ENCODE results near the gene ROPN1B. TPM values are rescaled to one million over a fixed set of nuclear protein-coding genes. Genes with fewer than 3 reads are reported as not detected.
"Not testable (repeated sequence)": the region's sequence is repeated elsewhere in the genome, so short reads cannot be mapped to it uniquely, and the experiment has no call there.

The ROPN1B gene
- polyA plus RNA-seq (2013, experiment 1 of 4), result not detected
- polyA plus RNA-seq (2013, experiment 2 of 4), result not detected
- not detected for polyA plus RNA-seq (2013, experiment 3 of 4)
- not detected for polyA plus RNA-seq (2013, experiment 4 of 4)

DNA sequence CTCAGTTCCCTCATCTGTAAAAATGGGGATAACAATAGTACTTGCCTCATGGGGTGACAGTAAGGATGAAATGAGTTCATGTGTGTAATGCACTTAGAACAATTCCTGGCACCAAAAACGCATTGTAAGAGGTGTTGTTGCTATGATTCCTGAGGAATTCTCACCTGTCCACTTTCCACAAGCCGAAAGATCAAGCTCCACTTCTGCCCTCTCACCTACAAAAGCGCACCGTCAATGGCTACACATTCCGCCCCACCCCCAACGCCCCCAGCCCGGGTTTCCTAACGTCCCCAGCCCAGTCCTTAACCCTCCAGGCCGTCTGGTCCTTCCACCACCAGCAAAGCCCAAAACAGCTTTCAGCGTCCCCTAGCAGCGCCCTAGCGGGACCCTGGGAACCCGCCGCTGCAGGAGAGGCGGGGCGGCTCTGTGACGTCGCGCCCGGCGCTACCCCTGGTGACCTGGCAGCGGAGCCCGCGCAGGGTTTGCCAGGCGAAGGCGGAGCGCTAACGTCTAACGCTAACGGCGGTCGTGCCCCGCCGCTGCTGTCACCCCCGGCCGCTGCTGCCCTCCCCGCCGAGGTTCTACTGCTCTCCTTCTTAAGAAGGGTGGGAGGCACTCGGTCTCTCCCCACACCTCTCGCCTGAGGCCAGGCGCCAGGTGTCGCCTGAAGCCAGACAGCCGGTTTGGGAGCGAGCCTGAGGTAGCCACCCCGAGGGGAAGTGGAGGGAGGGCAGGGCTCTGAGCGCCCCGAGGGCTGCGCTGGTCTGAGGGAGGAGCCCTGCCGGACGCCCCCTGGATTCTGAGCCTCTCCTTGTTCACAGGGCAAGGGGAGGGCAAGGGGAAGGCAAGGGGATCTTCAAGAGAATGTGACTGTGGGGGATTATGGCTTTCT lies at the start of gene ROPN1B:
Gene ROPN1B, plus strand, starts transcription at position 478 of the 892 bp plus-strand sequence. CDS start 2,877 bp downstream, outside the sequence.
- not testable (repeated sequence) for H3K36me3 ChIP-seq (ENCODE audit: control insufficient read depth, insufficient read depth, low read length); H3K4me1 ChIP-seq (ENCODE audit: control insufficient read depth, insufficient read depth, low read length); H3K27ac ChIP-seq (ENCODE audit: insufficient read depth, low read depth, low read length, poor library complexity, severe bottlenecking); H3K9me3 ChIP-seq (ENCODE audit: control insufficient read depth, low read length); H3K4me3 ChIP-seq (ENCODE audit: insufficient read depth, low read depth, low read length)
- H3K27me3 ChIP-seq (ENCODE audit: control insufficient read depth, insufficient read depth, low read length, poor library complexity, severe bottlenecking), result peaks cover 51% of the 10 kb centered on the region
- 0% methylated on average over 1 of the region's 50 CpGs for WGBS, 2 experiments

DNA sequence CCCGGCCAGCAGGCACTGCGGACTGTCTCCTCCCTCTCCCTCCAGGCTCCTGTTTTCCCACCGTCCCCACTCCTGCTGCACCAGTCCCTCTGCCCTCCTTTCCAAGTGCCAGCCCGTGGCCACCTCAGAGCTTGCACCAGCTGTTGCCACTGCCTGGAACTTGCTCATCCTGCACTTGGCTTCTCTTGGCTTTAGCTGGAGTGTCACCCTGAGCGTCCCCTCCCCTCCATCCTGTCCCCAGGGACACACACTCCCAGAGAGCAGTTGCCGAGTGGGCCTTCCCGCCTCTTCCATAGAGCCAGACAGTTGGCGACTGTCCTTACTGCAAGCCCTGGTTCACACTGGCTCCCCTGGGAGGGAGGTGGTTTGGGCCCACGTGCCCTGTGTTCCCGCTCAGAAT lies 48.8 kb upstream of the ROPN1B start:
- H3K27ac ChIP-seq (ENCODE audit: insufficient read depth, low read depth, low read length, poor library complexity, severe bottlenecking); H3K36me3 ChIP-seq (ENCODE audit: control insufficient read depth, insufficient read depth, low read length); H3K9me3 ChIP-seq (ENCODE audit: control insufficient read depth, low read length); H3K4me1 ChIP-seq (ENCODE audit: control insufficient read depth, insufficient read depth, low read length); H3K27me3 ChIP-seq (ENCODE audit: control insufficient read depth, insufficient read depth, low read length, poor library complexity, severe bottlenecking); H3K4me3 ChIP-seq (ENCODE audit: insufficient read depth, low read depth, low read length): not testable (repeated sequence)
- 87 to 95% methylated on average over 10 of the region's 10 CpGs for WGBS, 2 experiments

DNA sequence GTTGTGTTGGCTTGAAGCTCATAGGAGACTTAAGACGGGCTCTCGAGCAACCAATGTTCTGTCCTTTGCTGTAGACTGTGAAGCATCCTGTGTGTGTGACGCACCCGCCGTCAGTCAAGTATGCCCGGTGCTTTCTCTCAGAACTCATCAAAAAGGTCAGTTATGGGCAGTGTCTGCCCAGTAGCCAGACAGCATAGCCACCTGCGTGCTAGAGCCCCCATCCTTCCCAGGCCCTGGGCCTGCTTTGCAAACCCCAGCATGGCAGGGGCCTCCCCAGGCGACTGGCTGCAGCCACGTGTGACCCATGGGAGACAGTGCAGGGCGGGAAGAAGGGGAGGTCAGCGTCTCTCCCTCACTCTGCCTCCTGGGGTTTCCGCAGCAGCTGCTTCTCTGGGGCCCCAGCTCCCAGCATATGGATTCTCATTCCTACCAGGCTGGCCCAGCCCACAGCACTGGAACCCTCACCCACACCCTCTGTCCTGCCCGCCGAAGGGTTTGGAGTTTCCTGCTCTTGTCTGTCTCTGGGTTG lies 48.2 kb upstream of the ROPN1B start:
- H3K27ac ChIP-seq (ENCODE audit: insufficient read depth, low read depth, low read length, poor library complexity, severe bottlenecking); H3K9me3 ChIP-seq (ENCODE audit: control insufficient read depth, low read length); H3K36me3 ChIP-seq (ENCODE audit: control insufficient read depth, insufficient read depth, low read length); H3K4me1 ChIP-seq (ENCODE audit: control insufficient read depth, insufficient read depth, low read length); H3K4me3 ChIP-seq (ENCODE audit: insufficient read depth, low read depth, low read length); H3K27me3 ChIP-seq (ENCODE audit: control insufficient read depth, insufficient read depth, low read length, poor library complexity, severe bottlenecking): not testable (repeated sequence)
- WGBS, 2 experiments, result 89% methylated on average over 14 of the region's 14 CpGs

DNA sequence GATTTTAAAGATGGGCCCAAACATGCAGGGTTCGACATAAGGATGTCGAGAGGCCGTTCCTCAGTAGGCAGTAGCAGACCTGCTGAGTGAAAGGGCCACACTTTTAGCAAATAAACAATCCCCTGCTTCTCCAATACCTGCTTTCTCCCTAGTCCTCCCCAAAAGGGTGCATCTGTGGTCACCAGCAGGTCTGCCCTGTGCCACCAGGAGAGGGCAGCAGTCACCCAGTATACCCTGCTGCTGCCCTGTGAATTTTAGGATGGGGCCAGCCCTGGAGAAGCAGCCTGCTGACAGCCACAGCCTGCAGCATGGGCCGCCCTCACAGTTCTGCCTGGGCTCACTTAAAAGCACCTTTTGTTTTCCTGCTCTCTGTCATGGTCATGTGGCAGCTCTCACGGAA lies 47.3 kb upstream of the ROPN1B start:
- H3K36me3 ChIP-seq (ENCODE audit: control insufficient read depth, insufficient read depth, low read length); H3K4me3 ChIP-seq (ENCODE audit: insufficient read depth, low read depth, low read length); H3K27me3 ChIP-seq (ENCODE audit: control insufficient read depth, insufficient read depth, low read length, poor library complexity, severe bottlenecking); H3K27ac ChIP-seq (ENCODE audit: insufficient read depth, low read depth, low read length, poor library complexity, severe bottlenecking); H3K9me3 ChIP-seq (ENCODE audit: control insufficient read depth, low read length); H3K4me1 ChIP-seq (ENCODE audit: control insufficient read depth, insufficient read depth, low read length): not testable (repeated sequence)
- WGBS, 2 experiments, result 35% methylated on average over 5 of the region's 5 CpGs

DNA sequence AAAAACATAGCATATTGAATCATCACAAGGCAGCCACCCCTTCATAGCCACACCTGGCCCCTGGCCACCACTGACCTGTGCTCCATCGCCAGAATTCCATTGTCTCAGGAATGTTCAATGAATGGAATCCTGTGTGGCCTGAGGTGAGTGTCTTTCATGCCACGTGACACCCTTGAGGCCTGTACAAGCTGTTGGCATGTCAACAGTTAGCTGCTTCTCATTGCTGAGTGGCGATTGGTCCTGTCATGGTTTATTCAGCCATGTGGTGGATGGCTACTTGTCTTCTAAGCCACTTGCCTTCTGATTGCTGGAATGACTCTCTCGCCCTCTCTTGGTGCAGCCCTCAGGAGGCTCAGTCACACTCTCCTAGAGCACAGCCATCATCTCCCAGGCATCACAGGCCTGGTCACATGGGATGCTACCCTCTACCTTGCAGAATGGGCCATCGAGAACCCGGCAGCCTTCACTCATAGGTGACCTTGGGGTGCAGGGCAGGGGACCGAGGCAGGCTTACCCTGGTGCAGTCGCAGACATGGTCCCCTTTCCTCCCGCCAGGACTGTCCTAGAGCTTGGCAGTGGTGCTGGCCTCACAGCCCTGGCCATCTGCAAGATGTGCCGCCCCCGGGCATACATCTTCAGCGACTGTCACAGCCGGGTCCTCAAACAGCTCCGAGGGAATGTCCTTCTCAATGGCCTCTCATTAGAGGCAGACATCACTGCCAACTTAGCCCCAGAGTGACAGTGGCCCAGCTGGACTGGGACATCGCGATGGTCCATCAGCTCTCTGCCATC lies 45.5 kb upstream of the ROPN1B start:
- not testable (repeated sequence) for H3K36me3 ChIP-seq (ENCODE audit: control insufficient read depth, insufficient read depth, low read length)

DNA sequence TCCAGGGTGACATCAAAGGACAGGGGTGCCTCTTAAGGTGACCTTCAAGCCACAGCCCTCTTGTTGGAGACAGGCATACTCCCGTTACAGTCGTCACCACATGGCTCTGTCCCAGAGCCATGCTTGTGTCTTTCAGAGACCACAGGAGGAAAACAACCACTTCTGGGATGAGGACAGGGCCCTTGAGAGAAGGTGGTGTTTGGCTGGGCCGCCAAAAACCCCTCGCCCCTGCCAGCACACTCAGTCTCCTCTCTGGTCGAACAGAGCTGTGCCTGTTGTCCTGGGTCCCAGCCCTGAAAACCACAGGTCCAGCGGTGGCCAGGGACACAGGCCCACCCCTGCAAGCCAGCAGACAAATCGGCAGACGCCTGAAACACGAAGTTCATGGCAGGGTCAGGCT lies 44.7 kb upstream of the ROPN1B start:
- H3K27me3 ChIP-seq (ENCODE audit: control insufficient read depth, insufficient read depth, low read length, poor library complexity, severe bottlenecking); H3K4me3 ChIP-seq (ENCODE audit: insufficient read depth, low read depth, low read length); H3K4me1 ChIP-seq (ENCODE audit: control insufficient read depth, insufficient read depth, low read length); H3K9me3 ChIP-seq (ENCODE audit: control insufficient read depth, low read length); H3K36me3 ChIP-seq (ENCODE audit: control insufficient read depth, insufficient read depth, low read length); H3K27ac ChIP-seq (ENCODE audit: insufficient read depth, low read depth, low read length, poor library complexity, severe bottlenecking): not testable (repeated sequence)
- WGBS, 2 experiments, result 76 to 81% methylated on average over 9 of the region's 9 CpGs

More for the DNA sequence above, 45.5 kb upstream of the ROPN1B start:
- not testable (repeated sequence) for H3K4me3 ChIP-seq (ENCODE audit: insufficient read depth, low read depth, low read length); H3K27ac ChIP-seq (ENCODE audit: insufficient read depth, low read depth, low read length, poor library complexity, severe bottlenecking); H3K27me3 ChIP-seq (ENCODE audit: control insufficient read depth, insufficient read depth, low read length, poor library complexity, severe bottlenecking); H3K9me3 ChIP-seq (ENCODE audit: control insufficient read depth, low read length); H3K4me1 ChIP-seq (ENCODE audit: control insufficient read depth, insufficient read depth, low read length)
- WGBS, 2 experiments, result 88% methylated on average over 16 of the region's 16 CpGs

DNA sequence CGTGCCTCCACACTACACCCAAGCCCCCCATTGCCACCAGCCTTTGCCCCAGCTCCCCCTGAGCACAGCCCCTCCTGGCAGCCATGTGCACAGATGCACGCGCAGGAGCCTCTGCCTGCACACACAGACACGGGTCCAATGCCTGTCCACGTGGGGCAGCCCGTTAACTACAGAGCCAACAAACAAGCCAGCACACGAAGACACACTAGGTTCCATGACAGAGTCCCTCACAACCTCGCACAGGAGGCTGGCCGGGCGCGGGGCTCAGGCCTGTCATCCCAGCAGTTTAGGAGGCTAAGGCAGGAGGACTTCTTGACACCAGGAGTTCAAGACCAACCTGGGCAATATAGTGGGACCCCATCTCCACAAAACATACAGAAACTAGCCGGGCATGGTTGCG lies 43.3 kb upstream of the ROPN1B start:
- not testable (repeated sequence) for H3K27ac ChIP-seq (ENCODE audit: insufficient read depth, low read depth, low read length, poor library complexity, severe bottlenecking); H3K9me3 ChIP-seq (ENCODE audit: control insufficient read depth, low read length); H3K36me3 ChIP-seq (ENCODE audit: control insufficient read depth, insufficient read depth, low read length); H3K4me1 ChIP-seq (ENCODE audit: control insufficient read depth, insufficient read depth, low read length); H3K27me3 ChIP-seq (ENCODE audit: control insufficient read depth, insufficient read depth, low read length, poor library complexity, severe bottlenecking); H3K4me3 ChIP-seq (ENCODE audit: insufficient read depth, low read depth, low read length)
- WGBS, 2 experiments, result 87 to 88% methylated on average over 13 of the region's 13 CpGs

DNA sequence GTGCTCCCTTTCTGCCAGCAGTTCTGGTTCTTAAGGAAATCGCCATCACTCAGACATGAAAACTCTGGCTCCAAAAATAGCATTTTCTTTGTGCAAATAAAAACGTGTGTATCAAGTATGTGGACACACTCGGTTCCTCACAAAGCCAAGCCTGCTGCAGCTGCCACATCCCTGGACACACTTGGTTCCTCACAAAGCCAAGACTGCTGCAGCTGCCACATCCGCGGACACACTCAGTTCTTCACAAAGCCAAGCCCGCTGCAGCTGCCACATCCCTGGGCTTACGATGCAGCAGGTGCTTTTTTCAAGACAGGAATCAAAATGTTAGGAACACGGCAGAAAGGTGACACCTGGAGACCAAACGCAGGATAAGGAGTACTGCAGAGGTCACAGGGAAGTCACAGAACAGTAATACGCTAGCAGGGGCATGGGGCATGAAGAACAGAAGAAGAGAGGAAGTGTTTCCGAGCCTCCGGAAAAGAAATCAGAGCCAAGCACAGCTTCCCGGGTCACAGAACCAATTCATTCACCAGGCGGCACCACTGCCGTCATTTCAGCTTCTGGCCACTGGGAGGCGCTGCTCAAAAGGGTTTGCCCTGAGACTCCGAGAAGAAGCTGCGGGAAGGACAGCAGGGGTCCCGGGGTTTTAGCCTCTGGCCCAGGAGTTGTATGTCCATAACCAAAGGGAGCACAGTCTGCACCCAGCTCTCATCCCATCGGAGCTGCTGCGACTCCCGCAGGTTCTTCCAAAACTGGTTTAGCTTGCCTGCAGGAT lies 40.0 kb upstream of the ROPN1B start:
- H3K27me3 ChIP-seq (ENCODE audit: control insufficient read depth, insufficient read depth, low read length, poor library complexity, severe bottlenecking); H3K4me1 ChIP-seq (ENCODE audit: control insufficient read depth, insufficient read depth, low read length); H3K27ac ChIP-seq (ENCODE audit: insufficient read depth, low read depth, low read length, poor library complexity, severe bottlenecking); H3K4me3 ChIP-seq (ENCODE audit: insufficient read depth, low read depth, low read length); H3K9me3 ChIP-seq (ENCODE audit: control insufficient read depth, low read length); H3K36me3 ChIP-seq (ENCODE audit: control insufficient read depth, insufficient read depth, low read length): not testable (repeated sequence)
- 49 to 51% methylated on average over 22 of the region's 22 CpGs for WGBS, 2 experiments

DNA sequence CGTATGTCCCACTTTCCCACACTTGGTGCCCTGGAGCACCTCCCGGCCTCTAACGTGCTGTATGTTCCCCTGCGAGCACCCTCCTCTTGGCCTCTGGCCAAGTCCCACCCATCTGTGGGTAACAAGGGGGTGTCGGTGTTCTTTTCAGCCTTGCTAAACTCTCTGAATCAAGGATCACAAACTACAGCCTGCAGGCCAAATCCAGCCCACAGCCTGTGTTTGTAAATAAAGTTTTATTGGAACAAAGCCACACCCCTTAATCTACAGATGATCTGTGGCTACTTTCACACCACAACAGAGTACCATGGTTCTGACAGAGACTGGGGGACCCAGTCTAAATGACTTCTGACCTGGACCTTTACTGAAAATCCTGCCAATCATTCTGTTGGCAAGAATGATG lies 39.2 kb upstream of the ROPN1B start:
- H3K4me3 ChIP-seq (ENCODE audit: insufficient read depth, low read depth, low read length); H3K27ac ChIP-seq (ENCODE audit: insufficient read depth, low read depth, low read length, poor library complexity, severe bottlenecking); H3K27me3 ChIP-seq (ENCODE audit: control insufficient read depth, insufficient read depth, low read length, poor library complexity, severe bottlenecking); H3K4me1 ChIP-seq (ENCODE audit: control insufficient read depth, insufficient read depth, low read length); H3K9me3 ChIP-seq (ENCODE audit: control insufficient read depth, low read length); H3K36me3 ChIP-seq (ENCODE audit: control insufficient read depth, insufficient read depth, low read length): not testable (repeated sequence)
- WGBS, 2 experiments, result 90 to 94% methylated on average over 5 of the region's 5 CpGs
